ENCODE data around the gene BAMBI. TPM values are rescaled to one million over a fixed set of nuclear protein-coding genes. Genes with fewer than 3 reads are reported as not detected.
A peak's percentile ranks its signal among the peaks of the same experiment; 100 is the strongest.

Gene BAMBI
- total RNA-seq, 4 donors from 2014 or later = 2.5 to 6.8 (median 4.4) TPM

- TF ChIP-seq CTCF (IDR thresholded peaks at IDR 0.05) (no peak), POLR2A (IDR thresholded peaks at IDR 0.05) (no peak)
- H3K4me1 ChIP-seq = no peaks in the 10 kb centered on the region
- H3K27me3 ChIP-seq = peaks cover 0 to 44% (median 0%) of the 10 kb centered on the region in 4 donors
- WGBS, 2 donors = 52% methylated on average over 2 of the region's 2 CpGs
- no peak overlapping the region for H3K27ac ChIP-seq
- no peak for DNase-seq
- intact Hi-C loops (cut with DNase I) = no loop called here
- no peaks in the 10 kb centered on the region for H3K9me3 ChIP-seq
- H3K36me3 ChIP-seq = no peaks in the 10 kb centered on the region
- H3K4me3 ChIP-seq = no peak overlapping the region
Observed at GRCh38 chr10:28698075-28698474, 20.8 kb downstream of the BAMBI start.

- Histone ChIP-seq H3K27me3 (peaks cover 0 to 56% (median 0%) of the 10 kb centered on the region in 4 donors), H3K4me3 (no peak overlapping the region), H3K27ac (no peak overlapping the region), H3K9me3 (no peaks in the 10 kb centered on the region), H3K36me3 (no peaks in the 10 kb centered on the region), H3K4me1 (no peaks in the 10 kb centered on the region)
- intact Hi-C loops (cut with DNase I) = no loop called here
- WGBS, 2 donors = 59 to 61% methylated on average over 12 of the region's 12 CpGs
- DNase-seq = no peak
- no peak for TF ChIP-seq CTCF (IDR thresholded peaks at IDR 0.05)
- no peak for TF ChIP-seq POLR2A (IDR thresholded peaks at IDR 0.05)
Observed at GRCh38 chr10:28704464-28705161, 27.3 kb downstream of the BAMBI start.

GRCh38 chr10:28705472-28705871 is 28.2 kb downstream of the BAMBI start:
- Histone ChIP-seq H3K27ac (no peak overlapping the region), H3K4me3 (no peak overlapping the region), H3K36me3 (no peaks in the 10 kb centered on the region), H3K27me3 (peaks cover 0 to 52% (median 0%) of the 10 kb centered on the region in 4 donors), H3K9me3 (no peaks in the 10 kb centered on the region), H3K4me1 (no peaks in the 10 kb centered on the region)
- TF ChIP-seq POLR2A (IDR thresholded peaks at IDR 0.05) (no peak), CTCF (IDR thresholded peaks at IDR 0.05) (no peak)
- intact Hi-C loops (cut with DNase I) = no loop called here
- 62 to 84% methylated on average over 7 to 8 of the region's 8 CpGs for WGBS, 2 donors
- no peak for DNase-seq

GRCh38 chr10:28709001-28709710 is 31.8 kb downstream of the BAMBI start:
- H3K4me3 ChIP-seq = no peak overlapping the region
- WGBS, 2 donors = 71 to 76% methylated on average over 9 of the region's 9 CpGs
- H3K9me3 ChIP-seq = no peaks in the 10 kb centered on the region
- TF ChIP-seq CTCF (IDR thresholded peaks at IDR 0.05) (no peak), POLR2A (IDR thresholded peaks at IDR 0.05) (no peak)
- no peak overlapping the region for H3K27ac ChIP-seq
- H3K27me3 ChIP-seq = peaks cover 0 to 37% (median 0%) of the 10 kb centered on the region in 4 donors
- DNase-seq = no peak
- H3K36me3 ChIP-seq = no peaks in the 10 kb centered on the region
- H3K4me1 ChIP-seq = no peaks in the 10 kb centered on the region
- intact Hi-C loops (cut with DNase I) = no loop called here

- peak overlapping the region in 1 of 4 donors; percentile 21 for H3K27ac ChIP-seq
- TF ChIP-seq CTCF (IDR thresholded peaks at IDR 0.05) (no peak), POLR2A (IDR thresholded peaks at IDR 0.05) (no peak)
- H3K4me1 ChIP-seq = no peaks in the 10 kb centered on the region
- no peaks in the 10 kb centered on the region for H3K36me3 ChIP-seq
- no peak for DNase-seq
- 56 to 64% methylated on average over 5 to 6 of the region's 6 CpGs for WGBS, 2 donors
- no peak overlapping the region for H3K4me3 ChIP-seq
- intact Hi-C loops (cut with DNase I) = no loop called here
- no peaks in the 10 kb centered on the region for H3K9me3 ChIP-seq
- H3K27me3 ChIP-seq = peaks cover 0 to 35% (median 0%) of the 10 kb centered on the region in 4 donors
Observed at GRCh38 chr10:28710202-28710886, 33.0 kb downstream of the BAMBI start.

All from esophagus squamous epithelium (tissue), 5 donors.